NT2/D1 (cell line): Measurements from ENCODE around the gene STARD3.
"Not testable (repeated sequence)": the region's sequence is repeated elsewhere in the genome, so short reads cannot be mapped to it uniquely, and the experiment has no call there.

Experiments used
- DNase-seq: peaks from one replicate; pipeline ENCODE4 v3.0.0-alpha.2; 2011; ENCODE audit warnings: low read depth, low spot score
- H3K27me3 ChIP-seq: 2 replicates; pipeline ENCODE4 v1.6.0; 2011; ENCODE audit warnings: mild to moderate bottlenecking; ENCODE audit not compliant: insufficient read length, insufficient read depth
- H3K36me3 ChIP-seq: 2 replicates; pipeline ENCODE4 v1.6.1; 2011; ENCODE audit warnings: mild to moderate bottlenecking, low read length, mixed read lengths; ENCODE audit not compliant: insufficient read depth, insufficient read length
- H3K4me1 ChIP-seq: 2 replicates; pipeline ENCODE4 v1.5.1; 2011; ENCODE audit not compliant: insufficient read depth, insufficient read length
- H3K4me3 ChIP-seq: 2 replicates; pipeline ENCODE4 v1.5.1; 2011; ENCODE audit warnings: low read depth; ENCODE audit not compliant: insufficient read length
- H3K9ac ChIP-seq: 2 replicates; pipeline ENCODE4 v1.6.0; 2011; ENCODE audit warnings: low read depth; ENCODE audit not compliant: insufficient read length
- H3K9me3 ChIP-seq: 2 replicates; pipeline ENCODE4 v1.5.1; 2011; ENCODE audit warnings: mild to moderate bottlenecking, low read length; ENCODE audit not compliant: insufficient read depth
- SUZ12 ChIP-seq: IDR thresholded peaks from 2 replicates; pipeline ENCODE4 v1.6.1; 2011; ENCODE audit not compliant: insufficient read length, insufficient read depth; ENCODE audit errors: extremely low read depth
- YY1 ChIP-seq: IDR thresholded peaks from 2 replicates; pipeline ENCODE4 v1.6.1; 2011; ENCODE audit not compliant: insufficient read length, insufficient read depth
- ZNF274 ChIP-seq: IDR thresholded peaks from 2 replicates; pipeline ENCODE4 v1.6.1; 2011; ENCODE audit warnings: mild to moderate bottlenecking, low read depth, low read length

Gene STARD3

GRCh38 chr17:39694593-39694992 lies 57.6 kb downstream of the STARD3 start:
- no peak for TF ChIP-seq ZNF274
- no peak for TF ChIP-seq SUZ12
- no peak for TF ChIP-seq YY1
- H3K9me3 ChIP-seq, result no peaks in the 10 kb centered on the region
- H3K27me3 ChIP-seq, result no peaks in the 10 kb centered on the region
- H3K4me1 ChIP-seq, result peaks cover 24% of the 10 kb centered on the region
- no peaks in the 10 kb centered on the region for H3K36me3 ChIP-seq
- no peak for DNase-seq
- H3K9ac ChIP-seq, result peak overlapping the region; percentile 23
- H3K4me3 ChIP-seq, result no peak overlapping the region

- Histone ChIP-seq H3K9me3 (no peaks in the 10 kb centered on the region), H3K36me3 (no peaks in the 10 kb centered on the region), H3K9ac (peak overlapping the region; percentile 83), H3K27me3 (no peaks in the 10 kb centered on the region), H3K4me1 (peaks cover 24% of the 10 kb centered on the region), H3K4me3 (no peak overlapping the region)
- TF ChIP-seq ZNF274 (no peak), SUZ12 (no peak), YY1 (no peak)
- no peak for DNase-seq
These were observed 58.1 kb downstream of the STARD3 start for GRCh38 chr17:39695089-39695474.

GRCh38 chr17:39696731-39697130 lies 59.8 kb downstream of the STARD3 start:
- Histone ChIP-seq H3K4me1 (peaks cover 31% of the 10 kb centered on the region), H3K4me3 (no peak overlapping the region), H3K9ac (peak overlapping the region; percentile 4), H3K9me3 (no peaks in the 10 kb centered on the region), H3K27me3 (no peaks in the 10 kb centered on the region), H3K36me3 (peaks cover under 1% of the 10 kb centered on the region)
- DNase-seq, result no peak
- no peak for TF ChIP-seq YY1

DNA sequence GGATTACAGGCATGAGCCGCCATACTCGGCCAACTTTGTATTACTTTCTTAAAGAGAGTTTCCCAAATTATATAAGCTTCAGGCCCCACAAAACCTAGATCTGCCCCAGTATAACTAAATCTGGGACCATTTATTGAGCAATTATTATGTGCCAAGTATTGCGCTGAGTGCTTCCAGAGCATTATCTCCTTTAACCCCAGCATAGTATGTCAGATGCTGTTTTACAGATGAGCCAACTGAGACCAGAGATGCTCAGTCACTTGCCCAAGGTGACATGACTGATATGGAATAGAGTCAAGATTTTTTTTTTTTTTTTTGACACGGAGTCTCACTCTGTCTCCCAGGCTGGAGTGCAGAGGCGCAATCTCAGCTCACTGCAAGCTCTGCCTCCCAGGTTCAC lies 61.0 kb downstream of the STARD3 start:
- DNase-seq, result no peak

DNA sequence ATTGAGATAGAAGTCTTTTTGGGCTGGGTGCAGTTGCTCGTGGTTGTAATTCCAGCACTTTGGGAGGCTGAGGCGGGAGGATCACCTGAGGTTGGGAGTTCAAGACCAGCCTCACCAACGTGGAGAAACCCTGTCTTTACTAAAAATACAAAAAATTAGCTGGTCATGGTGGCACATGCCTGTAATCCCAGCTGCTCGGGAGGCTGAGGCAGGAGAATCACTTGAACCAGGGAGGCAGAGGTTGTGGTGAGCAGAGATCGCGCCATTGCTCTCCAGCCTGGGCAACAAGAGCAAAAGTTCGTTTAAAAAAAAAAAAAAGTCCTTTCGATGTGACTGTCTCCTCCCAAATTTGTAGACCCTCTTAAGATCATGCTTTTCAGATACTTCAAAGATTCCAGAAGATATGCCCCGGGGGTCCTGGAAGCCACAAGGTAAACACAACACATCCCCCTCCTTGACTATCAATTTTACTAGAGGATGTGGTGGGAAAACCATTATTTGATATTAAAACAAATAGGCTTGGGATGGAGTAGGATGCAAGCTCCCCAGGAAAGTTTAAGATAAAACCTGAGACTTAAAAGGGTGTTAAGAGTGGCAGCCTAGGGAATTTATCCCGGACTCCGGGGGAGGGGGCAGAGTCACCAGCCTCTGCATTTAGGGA lies 62.3 kb downstream of the STARD3 start:
- H3K27me3 ChIP-seq, H3K9me3 ChIP-seq, DNase-seq: not testable (repeated sequence)
- H3K9ac ChIP-seq, result peak overlapping the region; percentile 90
- H3K4me1 ChIP-seq, result peaks cover 37% of the 10 kb centered on the region
- peaks cover 13% of the 10 kb centered on the region for H3K36me3 ChIP-seq
- H3K4me3 ChIP-seq, result peak overlapping the region; percentile 69

More for the DNA sequence above, 61.0 kb downstream of the STARD3 start:
- Histone ChIP-seq H3K27me3 (no peaks in the 10 kb centered on the region), H3K4me3 (no peak overlapping the region), H3K9ac (no peak overlapping the region), H3K9me3 (no peaks in the 10 kb centered on the region), H3K4me1 (peaks cover 35% of the 10 kb centered on the region), H3K36me3 (peaks cover 5% of the 10 kb centered on the region)
- TF ChIP-seq SUZ12 (no peak), ZNF274 (no peak), YY1 (no peak)

DNA sequence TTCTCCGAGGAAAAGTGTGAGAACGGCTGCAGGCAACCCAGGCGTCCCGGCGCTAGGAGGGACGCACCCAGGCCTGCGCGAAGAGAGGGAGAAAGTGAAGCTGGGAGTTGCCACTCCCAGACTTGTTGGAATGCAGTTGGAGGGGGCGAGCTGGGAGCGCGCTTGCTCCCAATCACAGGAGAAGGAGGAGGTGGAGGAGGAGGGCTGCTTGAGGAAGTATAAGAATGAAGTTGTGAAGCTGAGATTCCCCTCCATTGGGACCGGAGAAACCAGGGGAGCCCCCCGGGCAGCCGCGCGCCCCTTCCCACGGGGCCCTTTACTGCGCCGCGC lies 62.8 kb downstream of the STARD3 start, which contains the start of gene ERBB2:
ERBB2 (plus strand) TSS at position 247 of the 330 bp plus-strand sequence. CDS start 175 bp downstream, outside the sequence.
- Histone ChIP-seq H3K27me3 (no peaks in the 10 kb centered on the region), H3K4me1 (peaks cover 36% of the 10 kb centered on the region), H3K9me3 (no peaks in the 10 kb centered on the region), H3K4me3 (peak within 1 kb of the TSS; percentile 69), H3K9ac (peak within 1 kb of the TSS; percentile 90), H3K36me3 (peaks cover 13% of the 10 kb centered on the region)
- TF ChIP-seq YY1 (no peak), ZNF274 (no peak), SUZ12 (no peak)
- peak; percentile 65 for DNase-seq

- peaks cover 13% of the 10 kb centered on the region for H3K36me3 ChIP-seq
- H3K4me1 ChIP-seq, result peaks cover 35% of the 10 kb centered on the region
- no peaks in the 10 kb centered on the region for H3K27me3 ChIP-seq
- no peak for DNase-seq
- no peak for TF ChIP-seq YY1
- TF ChIP-seq ZNF274, result no peak
- no peak for TF ChIP-seq SUZ12
- no peaks in the 10 kb centered on the region for H3K9me3 ChIP-seq
- peak overlapping the region; percentile 69 for H3K4me3 ChIP-seq
- H3K9ac ChIP-seq, result peak overlapping the region; percentile 90
These were observed 63.4 kb downstream of the STARD3 start for GRCh38 chr17:39700148-39700987.
